Inflammatory macrophage treated with lipopolysaccharide for 1 hour (primary cell): Measurements from ENCODE around the gene SYK.

Experiments
- DNase-seq, 2 donors: peaks; one replicate each; pipeline ENCODE4 v3.0.0-alpha.2; 2020 to 2022

SYK gene

DNA sequence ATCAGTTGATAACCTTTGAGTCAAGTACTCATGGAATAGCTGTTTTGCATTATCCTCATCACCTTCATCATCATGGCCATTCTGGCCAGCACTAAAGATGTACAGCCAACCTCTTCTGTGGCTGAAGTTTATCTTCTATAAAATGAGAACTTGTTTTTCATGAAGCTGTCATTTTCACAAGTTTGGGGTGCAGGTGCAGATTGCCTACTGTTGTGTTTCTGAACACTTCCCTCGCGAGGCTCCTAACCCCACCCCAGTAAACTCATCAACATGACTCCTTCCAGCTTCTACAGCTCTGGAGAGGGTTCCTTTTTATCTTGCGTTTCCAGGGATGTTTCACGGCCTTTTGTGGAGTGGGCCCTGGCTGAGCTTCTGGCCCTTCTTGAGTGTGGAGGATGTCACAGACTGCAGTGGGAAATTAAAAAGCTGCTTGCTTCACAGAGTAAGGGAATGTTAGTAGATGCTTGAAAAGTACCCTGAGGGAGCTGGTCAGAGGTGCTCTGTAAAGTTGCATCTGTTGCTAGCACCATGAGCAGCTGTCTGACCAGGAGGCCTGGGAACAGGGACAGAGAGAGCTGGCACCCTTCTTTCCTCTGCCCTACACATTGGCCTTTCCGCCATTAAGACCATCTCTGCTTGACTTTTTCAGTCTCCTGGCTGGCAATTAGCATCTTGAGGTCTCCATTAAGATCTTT, 24.9 kb downstream of the SYK start:
- no peak for DNase-seq

DNA sequence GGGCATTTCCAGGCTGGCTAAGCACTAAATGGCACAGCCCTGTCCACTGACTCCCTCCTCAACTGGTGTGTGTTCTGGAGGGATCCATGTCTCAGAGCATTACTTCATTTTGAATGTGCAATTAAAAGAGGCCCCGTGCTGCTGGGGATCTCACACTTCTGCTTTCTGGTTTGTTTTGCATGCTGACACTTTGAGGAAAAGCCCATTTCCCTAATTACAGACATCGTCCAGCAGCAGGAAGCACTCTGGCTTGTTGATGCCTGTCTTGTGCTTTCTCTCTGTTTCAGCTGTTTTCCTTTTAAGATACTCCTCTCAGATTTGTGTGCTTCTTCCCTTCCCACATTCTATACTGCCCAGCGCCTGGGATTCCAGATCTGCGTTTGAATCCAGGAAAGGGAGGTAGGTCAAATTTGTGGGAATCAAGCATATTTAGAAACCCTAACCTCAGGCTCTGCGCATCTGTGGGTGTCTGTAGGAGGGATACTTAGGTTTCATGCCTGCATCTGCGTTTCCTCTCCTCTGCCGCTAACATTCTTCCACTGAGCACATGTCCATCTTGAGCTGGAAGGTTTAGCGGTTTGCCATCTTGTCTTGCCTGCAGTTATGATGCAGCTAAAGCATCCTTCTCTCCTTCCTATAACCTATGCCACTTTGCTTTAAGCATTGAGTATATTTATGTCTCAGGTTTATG, 25.7 kb downstream of the SYK start:
- DNase-seq: peak; percentile 89 to 96

DNA sequence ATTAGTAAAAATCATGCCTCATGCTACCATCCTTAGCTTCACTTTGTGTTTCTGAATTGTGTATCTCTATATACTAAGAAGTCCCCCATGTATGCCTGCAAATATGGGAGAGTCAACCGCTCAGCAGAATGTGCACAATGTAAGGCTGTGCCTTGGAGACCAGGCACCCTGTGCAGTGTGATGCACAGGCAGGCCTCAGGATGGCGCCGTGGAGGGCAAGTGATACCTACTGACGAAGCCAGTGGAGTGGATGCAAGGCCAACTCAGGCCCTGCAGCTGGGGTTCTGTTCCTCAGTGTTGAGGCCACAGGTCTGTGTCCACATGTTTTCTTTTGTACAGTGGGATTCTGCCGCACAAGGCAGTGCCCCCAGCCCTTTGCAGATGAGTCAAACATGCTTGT, 28.4 kb downstream of the SYK start:
- DNase-seq: no peak

DNA sequence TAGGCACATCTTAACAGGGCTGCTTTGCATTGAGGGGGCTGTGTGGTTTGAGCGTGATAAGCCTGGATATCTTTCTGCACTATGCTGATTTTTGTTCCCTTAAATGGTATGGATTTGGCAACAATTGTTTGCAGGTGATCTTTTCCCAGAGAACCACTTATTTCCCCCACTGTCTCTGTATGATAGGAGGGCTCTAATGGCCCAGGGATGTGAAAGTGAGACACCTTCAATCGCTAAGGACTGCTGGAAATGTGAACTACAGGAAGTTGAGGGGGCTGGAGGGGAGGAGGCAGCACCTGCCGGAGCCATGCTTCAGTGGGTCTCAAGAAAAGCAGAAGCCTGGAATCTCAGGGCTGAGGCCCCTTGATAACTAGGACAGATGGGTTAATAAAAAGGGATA, 29.4 kb downstream of the SYK start:
- no peak for DNase-seq

DNA sequence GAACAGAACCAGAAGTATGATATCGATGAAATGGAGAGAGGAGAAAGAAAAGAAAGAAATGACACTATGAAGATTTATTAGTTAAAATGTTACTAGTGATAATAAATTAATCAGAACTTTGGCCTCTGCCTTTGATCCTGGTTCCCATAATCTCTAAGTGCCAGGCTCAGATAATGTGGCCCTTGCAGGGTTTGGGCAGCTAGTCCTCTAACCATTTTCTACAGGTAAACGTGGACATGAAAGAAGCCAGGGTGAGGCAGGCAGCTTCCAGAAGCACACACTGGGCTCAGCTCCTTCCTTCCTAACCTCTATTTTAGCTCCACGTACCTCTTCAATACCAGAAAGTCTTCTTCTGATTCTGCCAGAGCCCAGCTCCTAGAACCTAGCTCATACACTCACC, 30.6 kb downstream of the SYK start:
- DNase-seq: no peak

DNA sequence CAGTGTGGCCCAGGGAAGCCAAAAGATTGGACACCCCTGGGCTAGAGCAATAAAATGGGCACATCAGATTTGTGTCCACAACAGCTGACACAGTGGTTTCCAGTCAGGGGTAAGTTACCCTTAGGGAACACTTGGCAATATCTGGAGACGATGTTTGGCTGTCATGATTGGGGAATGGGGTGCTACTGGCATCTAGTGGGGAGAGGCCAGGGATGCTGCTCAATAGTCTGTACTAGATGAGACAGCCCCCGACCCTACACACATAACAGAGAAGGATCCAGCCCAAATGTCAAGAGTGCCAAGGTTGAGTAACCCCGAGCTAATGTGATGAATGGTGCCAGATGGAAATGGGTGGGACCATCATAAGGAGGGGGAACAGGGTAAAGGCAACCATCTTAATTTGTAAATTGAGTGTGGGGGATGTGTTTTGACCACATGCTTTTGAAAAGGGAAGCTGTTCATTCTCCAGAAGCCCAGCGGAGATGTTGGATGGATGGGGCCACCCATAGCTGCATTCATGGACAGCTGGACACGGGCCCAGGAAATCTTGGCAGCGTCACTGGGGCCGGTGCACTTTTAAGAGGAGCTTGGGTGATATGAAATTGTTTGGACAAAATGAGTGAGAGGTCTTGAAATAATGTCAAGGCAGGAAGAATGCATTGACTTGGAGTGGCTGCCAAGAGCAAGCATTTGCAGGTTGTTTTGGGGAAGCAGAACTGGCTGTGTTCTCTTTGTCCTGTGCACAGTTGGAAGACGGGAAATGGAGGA, 33.4 kb downstream of the SYK start:
- no peak for DNase-seq

DNA sequence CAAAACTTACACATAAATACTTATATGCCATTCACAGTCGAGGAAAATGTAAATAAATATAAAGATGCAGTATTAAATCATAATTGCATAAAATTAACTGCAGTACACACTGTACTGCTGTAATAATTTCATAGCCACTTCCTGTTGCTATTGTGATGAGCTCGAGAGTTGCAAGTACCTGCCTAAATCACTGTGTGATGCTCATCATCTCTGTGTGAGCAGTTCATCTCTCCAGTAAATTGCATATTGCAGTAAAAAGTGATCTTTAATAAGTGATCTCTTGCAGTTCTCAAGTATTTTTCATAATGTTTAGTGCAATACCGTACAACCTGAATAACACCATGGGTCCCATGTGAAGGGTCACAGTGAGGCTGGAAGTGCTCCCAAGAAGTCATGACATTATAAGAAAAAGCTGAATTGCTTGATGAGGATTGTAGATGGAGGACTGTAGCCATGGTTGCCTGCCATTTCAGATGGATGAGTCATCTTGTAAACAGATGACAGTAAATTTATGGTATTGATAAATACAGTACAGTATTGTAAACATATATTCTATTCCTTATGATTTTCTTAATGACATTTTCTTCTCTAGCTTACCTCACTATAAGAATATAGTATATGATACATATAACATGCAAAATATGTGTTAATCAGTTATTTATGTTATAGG, 34.9 kb downstream of the SYK start:
- DNase-seq: no peak

DNA sequence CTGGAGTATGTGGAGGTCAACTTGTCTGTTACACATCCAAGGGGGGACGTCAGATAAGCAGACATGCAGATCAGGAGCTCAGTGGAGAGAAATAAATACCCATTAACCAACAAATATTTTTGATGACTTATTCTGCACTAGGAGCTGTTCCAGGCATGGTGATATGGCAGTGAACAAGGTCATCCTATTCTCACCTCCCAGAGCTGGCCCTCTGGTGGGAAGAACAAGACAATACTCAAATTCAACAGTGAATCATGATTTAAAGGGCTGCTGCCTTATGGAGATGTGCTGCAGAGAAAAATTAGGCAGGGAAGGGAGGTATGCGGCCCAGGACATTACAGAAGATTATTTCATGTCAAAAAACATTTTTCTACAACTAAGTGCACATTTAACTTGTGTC, 36.5 kb downstream of the SYK start:
- no peak for DNase-seq

DNA sequence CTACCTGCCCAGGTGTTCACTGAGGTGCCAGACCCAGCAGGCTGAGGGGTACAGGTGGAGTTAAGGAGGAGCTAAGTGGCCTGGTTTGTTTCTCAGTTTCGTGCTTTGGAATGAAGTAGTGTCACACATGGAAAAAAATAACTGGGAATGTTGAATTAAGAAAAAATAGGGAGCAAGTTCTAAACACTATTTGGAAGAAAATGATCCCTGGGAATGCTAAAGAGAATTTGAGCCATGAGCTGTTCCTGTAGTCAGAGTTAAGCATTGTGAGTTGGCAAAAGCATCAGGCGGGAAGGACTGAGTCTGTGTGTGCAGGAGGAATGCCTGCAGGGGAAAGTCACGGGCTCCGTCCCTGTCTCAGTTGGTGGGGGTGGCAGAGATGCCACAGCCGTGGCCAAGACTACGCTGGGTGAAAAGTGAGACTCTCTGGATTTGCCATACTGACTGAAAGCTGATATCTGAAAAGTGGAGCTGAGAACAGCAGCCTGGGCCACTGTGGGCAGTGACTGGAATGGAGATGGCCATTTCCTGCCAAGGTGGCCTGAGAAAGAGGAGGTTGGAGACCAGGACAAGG, 37.0 kb downstream of the SYK start:
- no peak for DNase-seq

DNA sequence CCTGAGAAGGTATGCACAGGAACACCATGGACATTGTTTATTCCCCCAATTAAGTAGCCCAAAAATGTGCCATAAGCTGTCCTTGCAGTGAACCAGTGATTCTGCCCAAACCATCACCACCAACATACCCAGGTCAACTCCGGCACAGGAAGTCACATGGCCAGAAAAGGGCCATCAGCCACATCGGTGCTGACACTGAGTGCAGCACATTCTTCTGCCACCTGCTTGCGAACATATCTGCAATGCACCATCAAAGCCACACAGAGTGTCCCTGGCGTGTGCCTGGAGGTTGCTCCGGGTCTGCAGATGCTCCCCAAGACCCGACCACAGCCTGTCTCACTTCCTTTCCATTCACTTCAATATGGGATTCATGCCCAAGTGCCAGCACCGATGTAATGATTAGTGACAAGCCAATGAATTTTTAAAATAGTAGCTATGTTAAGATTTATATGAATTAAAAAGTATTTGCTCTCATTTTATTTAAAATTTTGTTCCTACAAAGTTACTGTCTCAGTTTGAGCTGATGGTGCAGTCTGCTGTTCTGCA, 37.6 kb downstream of the SYK start:
- DNase-seq: no peak

DNA sequence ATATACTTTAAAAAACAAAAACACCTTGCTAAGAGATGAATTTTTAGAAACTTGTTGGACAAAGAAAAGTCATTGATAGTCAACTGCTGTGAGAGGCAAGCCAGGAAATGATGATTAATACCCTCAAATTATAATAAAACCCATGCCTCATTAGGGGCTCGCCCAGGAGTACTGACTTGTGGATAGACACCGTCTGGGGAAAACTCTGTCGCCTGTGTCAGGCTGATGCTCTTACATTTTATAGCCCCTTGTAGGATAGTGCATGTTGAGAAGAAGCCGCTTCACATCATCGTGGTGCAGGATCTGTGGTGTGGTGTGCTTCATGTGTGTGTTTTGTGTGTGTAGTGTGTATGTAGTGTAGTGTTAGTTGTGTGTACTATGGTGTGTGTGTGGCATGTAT, 39.1 kb downstream of the SYK start:
- no peak for DNase-seq

DNA sequence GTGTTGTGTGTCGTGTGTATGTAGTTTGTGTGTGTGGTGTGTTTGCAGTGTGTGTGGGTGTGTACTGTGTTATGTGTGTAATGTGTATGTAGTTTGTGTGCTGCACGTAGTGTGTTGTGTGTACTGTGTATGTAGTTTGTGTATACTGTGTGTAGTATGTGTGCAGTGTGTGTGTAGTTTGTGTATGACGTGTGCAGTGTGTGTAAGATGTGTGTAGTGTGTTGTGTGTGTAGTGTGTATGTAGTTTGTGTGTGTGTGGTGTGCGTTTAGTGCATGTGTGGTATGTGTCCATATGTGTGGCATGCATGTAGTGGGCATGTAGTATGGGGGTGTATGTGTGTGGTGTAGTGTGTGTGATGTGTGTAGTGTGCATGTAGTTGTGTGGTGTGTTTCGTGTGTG, 39.6 kb downstream of the SYK start:
- DNase-seq: no peak

DNA sequence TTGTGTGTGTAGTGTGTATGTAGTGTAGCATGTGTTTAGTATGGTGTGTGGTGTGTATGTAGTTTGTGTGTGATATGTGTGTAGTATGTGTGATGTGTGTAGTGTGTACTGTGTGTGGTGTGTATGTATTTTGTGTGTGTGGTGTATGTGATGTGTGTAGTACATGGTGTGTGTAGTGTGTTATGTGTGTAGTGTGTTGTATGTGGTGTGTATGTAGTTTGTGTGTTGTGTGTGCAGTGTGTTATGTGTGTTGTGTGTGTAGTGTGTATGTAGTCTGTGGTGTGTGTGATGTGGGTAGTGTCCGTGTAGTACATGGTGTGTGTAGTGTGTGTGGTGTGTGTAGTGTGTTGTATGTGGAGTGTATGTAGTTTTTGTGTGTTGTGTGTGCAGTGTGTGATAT, 40.0 kb downstream of the SYK start:
- no peak for DNase-seq

DNA sequence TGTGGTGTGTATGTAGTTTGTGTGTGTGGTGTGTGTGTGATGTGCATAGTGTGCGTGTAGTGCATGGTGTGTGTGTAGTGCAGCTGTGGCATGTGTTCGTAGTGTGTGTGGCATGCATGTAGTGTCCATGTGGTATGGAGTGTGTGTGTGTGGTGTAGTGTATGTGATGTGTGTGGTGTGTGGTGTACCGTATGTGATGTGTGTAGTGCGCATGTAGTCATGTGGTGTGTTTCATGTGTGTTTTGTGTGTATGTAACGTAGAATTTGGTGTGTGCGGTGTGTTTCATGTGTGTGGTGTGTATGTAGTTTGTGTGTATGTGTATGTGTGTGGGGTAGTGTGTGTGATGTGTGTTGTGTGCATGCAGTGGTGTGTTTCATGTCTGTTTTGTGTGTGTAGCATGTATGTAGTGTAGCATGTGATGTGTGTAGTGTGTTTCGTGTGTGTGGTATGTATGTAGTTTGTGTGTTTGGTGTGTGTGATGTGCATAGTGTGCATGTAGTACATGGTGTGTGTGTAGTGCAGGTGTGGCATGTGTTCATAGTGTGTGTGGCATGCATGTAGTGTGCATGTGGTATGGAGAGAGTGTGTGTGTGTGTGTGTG, 40.7 kb downstream of the SYK start:
- DNase-seq: no peak

DNA sequence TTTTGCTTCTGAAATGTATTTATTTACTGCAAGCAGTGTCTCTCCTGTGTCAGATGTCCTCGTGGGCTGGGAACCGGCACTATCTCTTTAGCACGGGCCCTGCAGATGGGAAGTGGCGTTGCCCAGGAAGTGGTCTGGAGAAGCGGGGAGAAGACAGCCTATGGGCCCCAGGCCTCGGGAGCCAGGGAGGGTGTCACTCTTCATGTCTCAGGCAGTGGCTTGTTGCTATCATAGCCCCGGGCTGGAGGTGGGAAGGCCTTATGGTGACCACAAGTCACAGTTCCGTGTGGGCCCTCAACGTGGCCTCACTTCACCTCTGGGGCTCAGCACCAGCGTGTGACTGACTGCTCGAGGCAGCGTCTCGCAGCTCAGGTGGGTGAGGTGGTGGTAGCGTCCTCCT, 41.4 kb downstream of the SYK start:
- peak; percentile 25 to 44 for DNase-seq

DNA sequence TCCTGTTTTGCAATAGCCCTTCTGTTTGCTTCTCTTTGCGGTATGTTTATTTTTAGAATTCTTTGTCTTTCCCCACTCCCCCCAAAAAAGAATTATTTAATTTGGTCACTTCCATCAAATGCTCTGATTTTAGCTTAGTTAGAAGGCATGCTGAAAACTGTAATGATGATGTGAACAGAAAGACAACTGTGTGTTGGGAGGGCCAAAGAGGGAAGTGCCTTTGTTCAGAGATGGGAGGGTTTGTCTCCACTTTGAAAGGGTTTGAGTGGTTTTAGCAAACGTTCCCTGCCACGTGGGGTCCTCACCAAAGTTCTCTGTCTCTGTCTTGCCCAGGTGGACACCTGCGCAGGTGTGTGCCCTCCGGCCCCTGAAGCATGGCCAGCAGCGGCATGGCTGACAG, 41.9 kb downstream of the SYK start:
- DNase-seq: no peak

DNA sequence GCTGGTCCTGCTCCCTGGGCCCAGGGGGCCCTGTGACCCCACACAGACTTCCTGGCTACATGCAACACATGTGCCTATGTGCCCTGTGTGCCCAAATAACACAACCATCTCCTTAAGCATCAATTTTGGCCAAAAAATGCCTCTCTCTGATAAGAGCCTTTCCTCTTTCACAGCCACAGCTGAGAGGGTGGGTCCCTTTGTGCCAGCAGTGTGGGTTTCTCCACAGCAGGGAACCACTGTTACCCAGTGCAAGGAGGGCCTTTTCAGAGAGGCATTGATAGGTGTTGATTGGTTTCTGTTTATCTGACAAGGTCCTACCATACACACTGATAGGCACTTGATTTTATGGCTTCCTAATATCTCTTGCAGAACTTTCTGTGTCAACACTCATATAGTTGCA, 42.7 kb downstream of the SYK start:
- DNase-seq: no peak

DNA sequence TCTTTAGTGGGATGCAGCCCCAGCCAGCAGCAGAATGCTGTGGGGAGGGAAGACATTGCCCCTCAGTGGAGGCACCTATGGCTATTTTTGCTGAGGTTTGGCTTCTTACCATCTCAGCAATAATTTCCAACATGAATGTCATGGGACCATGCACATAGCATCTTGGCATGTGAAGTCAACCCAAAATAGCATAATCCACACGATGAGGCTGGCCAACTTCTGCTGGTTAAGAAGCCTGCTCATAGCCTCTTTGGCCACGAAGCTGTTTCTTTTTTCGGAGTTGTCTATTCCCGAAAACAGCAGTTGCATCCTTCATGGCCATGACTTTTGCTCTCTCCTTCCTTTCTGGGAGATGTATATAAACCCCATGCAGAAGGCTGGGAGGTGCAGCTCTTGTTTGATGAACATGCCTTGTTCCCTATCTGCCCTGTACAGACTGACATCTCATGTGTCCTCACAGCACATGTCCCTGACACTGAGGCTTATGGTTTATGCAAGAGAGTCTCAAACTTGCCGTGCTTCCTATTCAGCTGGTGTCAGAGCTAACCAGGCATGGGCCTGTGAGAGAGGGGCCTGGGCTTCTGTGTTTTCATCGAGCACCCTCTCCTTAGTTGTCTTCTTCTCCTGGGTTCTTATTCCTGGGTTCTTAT, 45.3 kb downstream of the SYK start:
- DNase-seq: no peak

DNA sequence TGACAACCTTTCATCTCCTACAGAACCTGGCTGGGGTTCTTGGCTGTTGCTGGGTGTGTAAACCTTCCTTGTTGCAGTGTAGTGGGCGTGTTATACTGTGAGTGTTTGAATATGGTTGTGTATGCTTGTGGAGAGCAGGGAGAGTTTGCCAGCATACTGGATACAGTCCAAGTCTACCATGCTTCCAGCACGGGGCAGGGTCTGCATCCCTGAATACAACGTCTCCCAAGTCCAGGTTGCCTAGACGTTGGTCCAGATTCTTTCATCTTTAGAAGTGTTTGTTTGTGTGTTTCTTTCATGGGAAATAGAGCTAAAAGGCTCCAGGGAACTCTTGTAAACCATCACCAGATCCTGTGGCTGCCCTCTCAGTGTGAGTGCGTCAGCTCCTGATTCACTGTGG, 46.4 kb downstream of the SYK start:
- DNase-seq: no peak

DNA sequence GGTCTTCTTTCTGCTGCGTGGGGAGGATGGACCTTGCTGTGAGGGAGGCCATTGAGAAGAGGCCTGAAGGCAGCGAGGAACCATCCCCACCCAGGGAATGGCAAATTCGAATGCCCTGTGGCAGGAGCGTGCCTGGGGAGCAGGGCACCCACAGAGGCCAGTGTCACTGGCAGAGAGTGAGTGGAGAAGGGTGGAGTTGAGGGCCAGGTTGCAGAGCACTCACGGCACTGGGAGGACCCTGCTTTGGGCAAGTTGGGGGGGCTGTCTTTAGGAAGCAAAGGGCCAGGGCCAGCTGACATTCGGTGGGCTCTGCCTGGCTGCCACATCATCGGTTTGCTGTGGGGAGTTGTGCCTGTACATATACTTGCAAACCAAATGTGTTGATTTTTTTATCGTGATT, 47.2 kb downstream of the SYK start:
- no peak for DNase-seq

DNA sequence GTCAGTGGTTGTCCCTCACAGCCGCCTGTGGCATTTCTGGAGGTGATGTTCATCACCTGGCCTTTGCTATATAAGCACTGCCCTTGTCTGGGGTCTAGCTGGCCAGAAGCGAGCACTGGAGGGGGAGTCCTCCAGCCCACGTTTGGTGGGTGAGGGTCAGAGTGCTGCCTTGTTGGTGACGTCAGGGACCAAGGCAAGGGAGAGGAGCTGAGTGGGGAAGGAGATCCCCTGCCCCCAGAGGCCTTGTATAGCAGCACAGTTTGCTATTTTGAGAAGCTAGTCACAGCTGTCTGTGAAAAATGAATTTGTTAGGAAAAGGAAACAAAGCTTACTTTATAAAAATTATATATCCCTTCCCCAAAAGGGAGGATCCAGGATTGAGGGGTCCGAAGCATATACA, 49.8 kb downstream of the SYK start:
- DNase-seq: no peak

DNA sequence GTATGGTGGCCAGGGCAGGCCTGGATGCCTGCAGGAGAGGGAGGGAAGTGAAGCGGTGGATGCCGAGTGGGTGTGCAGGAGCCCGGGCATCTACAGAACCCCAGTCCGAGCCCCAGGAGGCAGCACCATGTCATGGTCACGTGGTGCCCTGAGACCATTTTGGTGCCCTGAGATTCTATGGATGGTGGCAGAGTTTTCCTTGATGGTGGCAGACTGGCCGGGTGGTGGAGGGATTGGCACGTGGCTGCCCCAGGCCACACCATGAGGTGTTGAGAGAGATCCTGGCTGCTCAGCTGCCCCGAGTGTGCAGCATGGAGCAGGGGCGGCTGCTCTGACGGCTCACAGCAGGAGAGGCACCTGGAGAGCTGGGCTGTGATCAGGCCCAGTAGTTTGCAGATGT, 52.3 kb downstream of the SYK start:
- DNase-seq: no peak
